HCT116 (cell line): ENCODE results near the gene SGK1. TPM values are rescaled to one million over a fixed set of nuclear protein-coding genes. Genes with fewer than 3 reads are reported as not detected.

Source experiments
- ATAC-seq: fragments of 200-7000 bp; cut with Tn5 transposase; 2 replicates; pipeline ENCODE4 v1.9.1; 2020; ENCODE audit warnings: mild to moderate bottlenecking, moderate library complexity
- BruUV-seq: library from RNA; stranded (reverse); fragments of 400-500 nt; replicated peaks from 2 replicates; lab custom pipeline; 2021; lab: Mats Ljungman, UMichigan
- CTCF ChIA-PET: fragments of 300-600 bp; sonication (Branson Sonifier 250); formaldehyde crosslinking; loops from one replicate; lab custom pipeline; 2021; ENCODE audit warnings: antibody characterized with exemption; lab: Charles Lee
- POLR2A ChIA-PET: fragments of 300-600, 350-600 bp; sonication (Branson Sonifier 250); formaldehyde crosslinking; loops from one replicate; lab custom pipeline; 2021; ENCODE audit warnings: antibody characterized with exemption; lab: Charles Lee
- RAD21 ChIA-PET, 2 experiments: fragments of 300-600 bp; sonication (Branson Sonifier 250); formaldehyde crosslinking; loops; one replicate each; lab custom pipeline; 2023; ENCODE audit warnings: low total read pairs in 2 of 2; ENCODE audit not compliant: uncharacterized antibody in 2 of 2, unreplicated experiment in 2 of 2, low non-redundant PET in 1 of 2; lab: Charles Lee
- DNase-seq: peaks from one replicate; pipeline ENCODE4 v3.0.0-alpha.2; 2010; ENCODE audit warnings: low read depth, low spot score
- H2AFZ ChIP-seq: fragments of 200-600 bp; shearing (Covaris generic), sonication (generic); 2 replicates; pipeline ENCODE4 v1.6.1; 2017; ENCODE audit warnings: low read depth, mixed run types, mixed read lengths, antibody characterized with exemption, low read length; ENCODE audit not compliant: poor library complexity, severe bottlenecking
- H3K27ac ChIP-seq: 2 replicates; pipeline ENCODE4 v1.5.1; 2012; ENCODE audit warnings: low read depth, low read length
- H3K27me3 ChIP-seq: fragments of 200-600 bp; sonication (generic); 2 replicates; pipeline ENCODE4 v1.6.1; 2016; ENCODE audit warnings: mixed run types, low read length, mixed read lengths; ENCODE audit not compliant: insufficient read depth
- H3K36me3 ChIP-seq, 2 experiments: fragments of 200-500 bp in 1 of 2; fragments of 200-600 bp in 1 of 2; sonication (Bioruptor generic) in 1 of 2; sonication (generic) in 1 of 2; 2 replicates each; pipeline versions ENCODE4 v1.5.1 to v1.6.1; 2014 to 2016; ENCODE audit warnings: low read length in 2 of 2, inconsistent platforms in 1 of 2, mixed read lengths in 1 of 2, mixed run types in 1 of 2; ENCODE audit not compliant: insufficient read depth in 2 of 2, control insufficient read depth in 1 of 2
- H3K4me1 ChIP-seq, 2 experiments: fragments of 200-600 bp in 1 of 2; sonication (generic) in 1 of 2; 2 replicates each; pipeline versions ENCODE4 v1.5.1 to v1.6.1; 2012 to 2017; ENCODE audit warnings: low read length in 2 of 2, inconsistent platforms in 1 of 2, mild to moderate bottlenecking in 1 of 2, mixed read lengths in 1 of 2, mixed run types in 1 of 2, moderate library complexity in 1 of 2; ENCODE audit not compliant: insufficient read depth in 2 of 2, control insufficient read depth in 1 of 2
- H3K4me2 ChIP-seq: fragments of 200-600 bp; sonication (generic); 2 replicates; pipeline ENCODE4 v1.6.1; 2017; ENCODE audit warnings: mixed run types, low read length, mixed read lengths
- H3K4me3 ChIP-seq, 2 experiments: fragments of 200-600 bp in 1 of 2; sonication (generic) in 1 of 2; replicated peaks in 1 of 2; 2 replicates each; pipeline ENCODE4 v1.5.1; 2011 to 2016; ENCODE audit warnings: low read length in 2 of 2, control low read depth in 1 of 2, low read depth in 1 of 2, mild to moderate bottlenecking in 1 of 2, mixed read lengths in 1 of 2, mixed run types in 1 of 2
- H3K79me2 ChIP-seq: fragments of 200-600 bp; sonication (generic); 2 replicates; pipeline ENCODE4 v1.6.1; 2017; ENCODE audit warnings: mild to moderate bottlenecking, mixed run types, low read length, moderate library complexity, mixed read lengths; ENCODE audit not compliant: insufficient read depth
- H3K9ac ChIP-seq: fragments of 200-600 bp; sonication (generic); 2 replicates; pipeline ENCODE4 v1.6.1; 2016; ENCODE audit warnings: low read length, mixed read lengths
- H3K9me2 ChIP-seq: fragments of 200-600 bp; sonication (generic), shearing (Covaris generic); 2 replicates; pipeline ENCODE4 v1.6.1; 2017; ENCODE audit warnings: mixed run types, mild to moderate bottlenecking, moderate library complexity; ENCODE audit not compliant: insufficient read depth
- H3K9me3 ChIP-seq, 2 experiments: fragments of 200-500 bp in 1 of 2; fragments of 200-600 bp in 1 of 2; sonication (Bioruptor generic) in 1 of 2; sonication (generic) in 1 of 2; 2 replicates each; pipeline ENCODE4 v1.6.1; 2014 to 2017; ENCODE audit warnings: low read length in 2 of 2, mixed read lengths in 2 of 2, inconsistent platforms in 1 of 2, low read depth in 1 of 2, mild to moderate bottlenecking in 1 of 2, mixed run types in 1 of 2, moderate library complexity in 1 of 2; ENCODE audit not compliant: control insufficient read depth in 1 of 2, insufficient read depth in 1 of 2
- H4K20me1 ChIP-seq: fragments of 200-600 bp; sonication (generic), shearing (Covaris generic); 2 replicates; pipeline ENCODE4 v1.6.1; 2017; ENCODE audit warnings: mixed run types, mild to moderate bottlenecking, moderate library complexity; ENCODE audit not compliant: insufficient read depth
- CBX3 ChIP-seq: IDR thresholded peaks from 2 replicates; pipeline ENCODE4 v1.6.1; 2012; ENCODE audit warnings: low read depth
- CEBPB ChIP-seq: IDR thresholded peaks from 2 replicates; pipeline ENCODE4 v1.6.1; 2012; ENCODE audit warnings: low read depth
- EGR1 ChIP-seq: IDR thresholded peaks from 2 replicates; pipeline ENCODE4 v1.6.1; 2012; ENCODE audit warnings: low read depth
- ELF1 ChIP-seq: IDR thresholded peaks from 2 replicates; pipeline ENCODE4 v1.6.1; 2012; ENCODE audit warnings: low read depth, borderline replicate concordance
- EZH2 ChIP-seq: fragments of 200-600 bp; sonication (generic); IDR thresholded peaks from 2 replicates; pipeline ENCODE4 v1.6.1; 2017; ENCODE audit warnings: antibody characterized with exemption, mixed run types
- EZH2phosphoT487 ChIP-seq: fragments of 200-600 bp; IDR thresholded peaks from 2 replicates; pipeline ENCODE4 v1.6.1; 2018; ENCODE audit warnings: antibody characterized with exemption, borderline replicate concordance
- FOSL1 ChIP-seq: IDR thresholded peaks from 2 replicates; pipeline ENCODE4 v1.6.1; 2012; ENCODE audit warnings: low read depth
- JUND ChIP-seq: IDR thresholded peaks from 2 replicates; pipeline ENCODE4 v1.6.1; 2012
- MAX ChIP-seq: IDR thresholded peaks from 2 replicates; pipeline ENCODE4 v1.6.1; 2012
- POLR2A ChIP-seq: IDR thresholded peaks from 2 replicates; pipeline ENCODE4 v1.7.0; 2011; ENCODE audit warnings: borderline replicate concordance; ENCODE audit not compliant: insufficient read depth, insufficient read length; ENCODE audit errors: extremely low read depth
- POLR2AphosphoS5 ChIP-seq: IDR thresholded peaks from 2 replicates; pipeline ENCODE4 v1.6.1; 2011; ENCODE audit warnings: mild to moderate bottlenecking, low read depth, low read length, moderate library complexity
- RAD21 ChIP-seq: IDR thresholded peaks from 2 replicates; pipeline ENCODE4 v1.6.1; 2012; ENCODE audit warnings: low read depth, mild to moderate bottlenecking
- SRF ChIP-seq: IDR thresholded peaks from 2 replicates; pipeline ENCODE4 v1.6.1; 2012; ENCODE audit warnings: low read depth
- TCF7L2 ChIP-seq: IDR thresholded peaks from 2 replicates; pipeline ENCODE4 v1.7.0; 2011; ENCODE audit warnings: borderline replicate concordance, inconsistent platforms; ENCODE audit not compliant: insufficient read depth, insufficient read length; ENCODE audit errors: extremely low read depth
- YY1 ChIP-seq: IDR thresholded peaks from 2 replicates; pipeline ENCODE4 v1.6.1; 2011; ENCODE audit warnings: low read length, low read depth, moderate library complexity, mild to moderate bottlenecking; ENCODE audit not compliant: insufficient replicate concordance; ENCODE audit errors: extremely low read depth
- ZBTB33 ChIP-seq: IDR thresholded peaks from 2 replicates; pipeline ENCODE4 v1.6.1; 2011; ENCODE audit warnings: mild to moderate bottlenecking, low read length, moderate library complexity; ENCODE audit not compliant: insufficient replicate concordance; ENCODE audit errors: extremely low read depth
- ZFX ChIP-seq: fragments of 450-650 bp; IDR thresholded peaks from 2 replicates; pipeline ENCODE4 v1.6.1; 2017
- ZNF274 ChIP-seq: fragments of 200-500 bp; sonication (Bioruptor generic); IDR thresholded peaks from 2 replicates; pipeline ENCODE4 v1.6.1; 2014; ENCODE audit warnings: mild to moderate bottlenecking, low read depth, low read length, inconsistent platforms
- intact Hi-C: fragments of 100-400 bp; cut with micrococcal nuclease; formaldehyde crosslinking; loops from 2 replicates; pipeline ENCODE4 v1.10.0; 2022
- total RNA-seq: library from RNA; stranded (reverse); gene quantifications from one replicate; pipeline ENCODE4 v1.2.1, GENCODE V29; 2021; ENCODE audit not compliant: unreplicated experiment

SGK1 gene
- total RNA-seq, 1 experiment from 2014 or later = 4.5 TPM

GRCh38 chr6:134195985-134196384, 121.9 kb downstream of the SGK1 start:
- no TSS peak for BruUV-seq
- intact Hi-C loops = no loop called here
- Histone ChIP-seq H4K20me1 (no peaks in the 10 kb centered on the region), H3K4me2 (no peak overlapping the region), H3K27me3 (no peaks in the 10 kb centered on the region), H3K36me3 (no peaks in the 10 kb centered on the region), H3K9me3 (no peaks in the 10 kb centered on the region), H3K9ac (no peak overlapping the region), H2AFZ (no peak overlapping the region), H3K79me2 (no peaks in the 10 kb centered on the region), H3K4me1 (no peaks in the 10 kb centered on the region), H3K9me2 (no peaks in the 10 kb centered on the region), H3K27ac (no peak overlapping the region), H3K4me3 (no peak overlapping the region)
- CTCF ChIA-PET = no interaction called here
- DNase-seq (no peak), ATAC-seq (no peak)
- TF ChIP-seq POLR2AphosphoS5 (no peak), EZH2phosphoT487 (no peak), CEBPB (no peak), YY1 (no peak), ZFX (no peak), ZNF274 (no peak), RAD21 (no peak), POLR2A (no peak), MAX (no peak), FOSL1 (no peak), TCF7L2 (no peak), EGR1 (no peak), CBX3 (no peak), EZH2 (no peak), SRF (no peak), ZBTB33 (no peak), ELF1 (no peak), JUND (no peak)
- POLR2A ChIA-PET = no interaction called here
- RAD21 ChIA-PET = no interaction called here
